ENCODE results near the gene GSTP1. TPM values are rescaled to one million over a fixed set of nuclear protein-coding genes. Genes with fewer than 3 reads are reported as not detected.

Gene GSTP1
- total and polyA plus RNA-seq, 7 donors, result 224 to 410 (median 285) TPM

GRCh38 chr11:67606093-67606491 is 22.5 kb downstream of the GSTP1 start:
- DNase-seq, result peak in 1 of 2 donors; percentile 40
- 24 to 31% (median 28%) methylated on average over 17 of the region's 17 CpGs for WGBS, 3 donors
- no peak for TF ChIP-seq CTCF (IDR thresholded peaks at IDR 0.05)
- ATAC-seq, result peak; percentile 12 to 48 (median 34)
- Histone ChIP-seq H3K9me3 (no peaks in the 10 kb centered on the region), H3K27me3 (ENCODE audit: insufficient read depth in 3 of 3, low read length in 2 of 3) (no peaks in the 10 kb centered on the region), H3K27ac (peak overlapping the region; percentile 88), H3K4me3 (peak overlapping the region; percentile 87), H3K4me1 (peaks cover 27% of the 10 kb centered on the region), H3K36me3 (ENCODE audit: insufficient read depth in 1 of 2, low read depth in 1 of 2) (peaks cover 10 to 31% of the 10 kb centered on the region in 2 donors)
- intact Hi-C loops (cut with DNase I), result loop anchor here in 1 of 2 donors (5.0 kb wide), 1 partner anchor 34 kb away; no protein-coding TSS in a partner anchor

GRCh38 chr11:67606492-67607295 is 23.1 kb downstream of the GSTP1 start, which contains the start of gene NDUFV1:
Gene NDUFV1 (plus strand): TSS chr11:67606936. CDS start chr11:67607005, 69 bp downstream.
- peak; percentile 98 to 99 for DNase-seq
- intact Hi-C loops (cut with DNase I), result loop anchor here in 1 of 2 donors (5.0 kb wide), 1 partner anchor 34 kb away; no protein-coding TSS in a partner anchor
- Histone ChIP-seq H3K4me1 (peaks cover 27% of the 10 kb centered on the region), H3K27ac (peak within 1 kb of the TSS; percentile 88), H3K36me3 (ENCODE audit: insufficient read depth in 1 of 2, low read depth in 1 of 2) (peaks cover 14 to 37% of the 10 kb centered on the region in 2 donors), H3K27me3 (ENCODE audit: insufficient read depth in 3 of 3, low read length in 2 of 3) (no peaks in the 10 kb centered on the region), H3K4me3 (peak within 1 kb of the TSS; percentile 87), H3K9me3 (no peaks in the 10 kb centered on the region)
- peak; percentile 98 to 99 (median 98) for ATAC-seq
- WGBS, 3 donors, result 0 to 1% (median 1%) methylated on average over 67 to 69 of the region's 69 CpGs
- peak; percentile 61 for TF ChIP-seq CTCF (IDR thresholded peaks at IDR 0.05)

- Histone ChIP-seq H3K27ac (peak overlapping the region; percentile 88), H3K36me3 (ENCODE audit: insufficient read depth in 1 of 2, low read depth in 1 of 2) (peaks cover 14 to 45% of the 10 kb centered on the region in 2 donors), H3K4me3 (peak overlapping the region; percentile 87), H3K9me3 (no peaks in the 10 kb centered on the region), H3K27me3 (ENCODE audit: insufficient read depth in 3 of 3, low read length in 2 of 3) (no peaks in the 10 kb centered on the region), H3K4me1 (peaks cover 27% of the 10 kb centered on the region)
- 30 to 35% (median 34%) methylated on average over 9 of the region's 9 CpGs for WGBS, 3 donors
- no peak for DNase-seq
- no peak for TF ChIP-seq CTCF (IDR thresholded peaks at IDR 0.05)
- intact Hi-C loops (cut with DNase I), result loop anchor here in 1 of 2 donors (5.0 kb wide), 1 partner anchor 35 kb away; no protein-coding TSS in a partner anchor
- no peak for ATAC-seq
Measured at GRCh38 chr11:67607507-67607906, 23.9 kb downstream of the GSTP1 start.

- no peak for TF ChIP-seq CTCF (IDR thresholded peaks at IDR 0.05)
- ATAC-seq (no peak), DNase-seq (peak in 1 of 2 donors; percentile 50)
- no peak overlapping the region for H3K27ac ChIP-seq
- H3K9me3 ChIP-seq, result no peaks in the 10 kb centered on the region
- peaks cover 27% of the 10 kb centered on the region for H3K4me1 ChIP-seq
- intact Hi-C loops (cut with DNase I), result loop anchor here in 1 of 2 donors (5.0 kb wide), 1 partner anchor 36 kb away; no protein-coding TSS in a partner anchor
- WGBS, 3 donors, result 90 to 95% (median 93%) methylated on average over 8 of the region's 8 CpGs
- peaks cover 14 to 55% of the 10 kb centered on the region in 2 donors for H3K36me3 ChIP-seq (ENCODE audit: insufficient read depth in 1 of 2, low read depth in 1 of 2)
- H3K27me3 ChIP-seq (ENCODE audit: insufficient read depth in 3 of 3, low read length in 2 of 3), result no peaks in the 10 kb centered on the region
- H3K4me3 ChIP-seq, result no peak overlapping the region
Measured at GRCh38 chr11:67608486-67608885, 24.9 kb downstream of the GSTP1 start.

All from psoas muscle (tissue), 8 donors.